ENCODE results near the gene SLC5A12.

- no peak for TF ChIP-seq CTCF (conservative IDR thresholded peaks at IDR 0.05 in 1 of 2, IDR thresholded peaks at IDR 0.05 in 1 of 2; ENCODE audit: extremely low read depth in 1 of 2, insufficient read depth in 1 of 2, low read depth in 1 of 2, low read length in 2 of 2)
- no peak for TF ChIP-seq EZH2 (IDR thresholded peaks at IDR 0.05; ENCODE audit: borderline replicate concordance, low read length)
Observed at GRCh38 chr11:26700574-26701235, 21.2 kb downstream of the SLC5A12 start.
